Eye (tissue), 1 donor: ENCODE data around the gene SEMA6D.
A peak's percentile ranks its signal among the peaks of the same experiment; 100 is the strongest.

ENCODE experiments used
- DNase-seq: peaks from one replicate; pipeline ENCODE4 v3.0.0-alpha.2; 2015

Gene SEMA6D, protein sequence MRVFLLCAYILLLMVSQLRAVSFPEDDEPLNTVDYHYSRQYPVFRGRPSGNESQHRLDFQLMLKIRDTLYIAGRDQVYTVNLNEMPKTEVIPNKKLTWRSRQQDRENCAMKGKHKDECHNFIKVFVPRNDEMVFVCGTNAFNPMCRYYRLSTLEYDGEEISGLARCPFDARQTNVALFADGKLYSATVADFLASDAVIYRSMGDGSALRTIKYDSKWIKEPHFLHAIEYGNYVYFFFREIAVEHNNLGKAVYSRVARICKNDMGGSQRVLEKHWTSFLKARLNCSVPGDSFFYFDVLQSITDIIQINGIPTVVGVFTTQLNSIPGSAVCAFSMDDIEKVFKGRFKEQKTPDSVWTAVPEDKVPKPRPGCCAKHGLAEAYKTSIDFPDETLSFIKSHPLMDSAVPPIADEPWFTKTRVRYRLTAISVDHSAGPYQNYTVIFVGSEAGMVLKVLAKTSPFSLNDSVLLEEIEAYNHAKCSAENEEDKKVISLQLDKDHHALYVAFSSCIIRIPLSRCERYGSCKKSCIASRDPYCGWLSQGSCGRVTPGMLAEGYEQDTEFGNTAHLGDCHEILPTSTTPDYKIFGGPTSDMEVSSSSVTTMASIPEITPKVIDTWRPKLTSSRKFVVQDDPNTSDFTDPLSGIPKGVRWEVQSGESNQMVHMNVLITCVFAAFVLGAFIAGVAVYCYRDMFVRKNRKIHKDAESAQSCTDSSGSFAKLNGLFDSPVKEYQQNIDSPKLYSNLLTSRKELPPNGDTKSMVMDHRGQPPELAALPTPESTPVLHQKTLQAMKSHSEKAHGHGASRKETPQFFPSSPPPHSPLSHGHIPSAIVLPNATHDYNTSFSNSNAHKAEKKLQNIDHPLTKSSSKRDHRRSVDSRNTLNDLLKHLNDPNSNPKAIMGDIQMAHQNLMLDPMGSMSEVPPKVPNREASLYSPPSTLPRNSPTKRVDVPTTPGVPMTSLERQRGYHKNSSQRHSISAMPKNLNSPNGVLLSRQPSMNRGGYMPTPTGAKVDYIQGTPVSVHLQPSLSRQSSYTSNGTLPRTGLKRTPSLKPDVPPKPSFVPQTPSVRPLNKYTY

GRCh38 chr15:47717036-47717612 is at the start of gene SEMA6D:
SEMA6D (plus strand) TSS chr15:47717505; CDS start chr15:47759799, 42,294 bp downstream.
- peak; percentile 93 for DNase-seq

DNA sequence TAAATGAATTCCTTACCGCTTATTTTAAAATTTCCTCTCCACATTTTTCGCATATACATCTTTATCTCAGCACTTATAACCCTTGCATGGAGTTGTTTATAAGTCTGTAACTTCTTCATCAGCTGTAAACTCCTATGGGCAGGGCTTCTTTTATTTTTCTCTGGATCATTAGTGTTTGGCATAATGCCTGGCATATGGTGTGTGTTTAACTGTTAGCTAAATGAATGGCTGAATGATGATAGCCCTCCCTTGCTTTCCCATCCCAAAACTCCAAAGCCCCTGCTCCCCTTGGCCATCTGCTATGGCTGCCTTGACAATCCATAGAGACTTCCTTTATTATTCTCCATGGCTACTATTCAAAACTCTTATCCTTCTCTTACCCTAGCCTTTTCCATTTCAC is 48.1 kb upstream of the SEMA6D start:
- DNase-seq, result no peak

- DNase-seq, result no peak
Observed at GRCh38 chr15:47670365-47670764, 46.9 kb upstream of the SEMA6D start.

DNA sequence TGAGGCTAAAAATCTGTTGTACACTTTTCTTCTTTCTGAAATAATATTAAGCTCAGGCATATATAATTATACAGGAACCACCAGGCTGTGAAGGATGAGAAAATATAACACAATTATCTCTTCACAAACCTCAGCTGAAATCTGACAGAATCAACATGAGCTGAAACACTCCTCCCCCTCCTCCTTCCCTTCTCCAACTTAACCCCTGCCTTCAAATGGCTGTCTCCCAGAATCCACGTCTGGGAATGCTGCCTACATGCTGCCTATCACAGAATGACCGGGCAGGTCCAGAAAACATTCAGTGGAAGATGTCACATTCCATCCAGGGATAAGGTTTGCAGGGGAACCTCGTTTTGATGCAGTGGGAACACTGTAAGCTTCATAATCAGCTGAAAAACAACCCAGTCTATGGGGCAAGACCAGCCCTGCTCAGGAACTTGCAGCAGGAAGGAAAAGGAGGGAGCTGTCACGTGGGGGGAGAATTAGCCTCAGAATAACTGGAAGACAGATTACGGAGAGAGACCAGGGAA is 44.0 kb upstream of the SEMA6D start:
- peak; percentile 49 for DNase-seq

GRCh38 chr15:47674586-47675232 is 42.6 kb upstream of the SEMA6D start:
- peak; percentile 24 for DNase-seq

GRCh38 chr15:47675735-47676134 is 41.6 kb upstream of the SEMA6D start:
- DNase-seq, result peak; percentile 9

- no peak for DNase-seq
Observed at GRCh38 chr15:47678040-47678439, 39.3 kb upstream of the SEMA6D start.

GRCh38 chr15:47682661-47683060 is 34.6 kb upstream of the SEMA6D start:
- no peak for DNase-seq

GRCh38 chr15:47685141-47685870 is 32.0 kb upstream of the SEMA6D start:
- DNase-seq, result no peak

DNA sequence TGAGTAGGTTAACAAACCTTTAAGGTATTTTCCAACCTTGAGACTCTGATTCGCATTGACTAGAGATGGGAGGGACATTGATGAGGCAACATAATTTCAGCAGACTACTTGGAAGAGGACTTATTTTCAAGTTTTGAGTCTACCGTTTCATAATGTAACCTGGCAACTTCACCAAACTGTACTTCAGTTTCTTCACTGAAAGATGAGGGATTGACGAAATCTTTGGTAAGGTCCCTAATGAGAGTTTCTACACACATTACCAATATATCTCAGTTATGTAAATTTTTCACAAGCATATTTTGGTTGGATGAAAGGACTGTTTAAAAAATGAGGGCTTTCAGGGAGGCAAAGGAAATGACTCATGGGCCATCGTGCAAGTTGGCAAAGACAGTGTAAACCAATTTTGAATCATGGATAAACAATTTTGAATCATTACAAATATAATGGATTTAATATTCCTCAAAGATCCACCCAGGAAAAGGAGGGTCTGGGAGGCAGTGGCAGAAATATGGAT is 28.7 kb upstream of the SEMA6D start:
- DNase-seq, result no peak

DNA sequence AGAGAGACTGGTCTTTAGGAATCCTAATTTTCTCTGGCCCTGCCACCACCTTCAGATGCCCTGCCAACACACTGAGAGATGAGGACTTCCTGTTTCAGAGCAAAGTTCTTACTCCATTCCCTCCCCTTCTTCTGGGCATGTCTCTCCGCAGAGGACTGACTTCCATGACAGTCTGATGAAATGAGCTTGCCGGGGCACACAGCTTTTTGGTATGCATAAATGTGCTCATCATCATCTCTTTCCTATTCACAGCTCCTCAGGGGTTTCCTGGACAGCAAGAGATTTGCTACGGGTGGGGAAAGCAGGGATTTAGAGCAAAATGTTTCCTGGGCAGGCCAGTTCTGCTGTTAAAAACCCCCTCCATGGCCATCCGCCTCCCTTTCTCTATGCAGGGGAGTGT is 27.6 kb upstream of the SEMA6D start:
- no peak for DNase-seq

DNA sequence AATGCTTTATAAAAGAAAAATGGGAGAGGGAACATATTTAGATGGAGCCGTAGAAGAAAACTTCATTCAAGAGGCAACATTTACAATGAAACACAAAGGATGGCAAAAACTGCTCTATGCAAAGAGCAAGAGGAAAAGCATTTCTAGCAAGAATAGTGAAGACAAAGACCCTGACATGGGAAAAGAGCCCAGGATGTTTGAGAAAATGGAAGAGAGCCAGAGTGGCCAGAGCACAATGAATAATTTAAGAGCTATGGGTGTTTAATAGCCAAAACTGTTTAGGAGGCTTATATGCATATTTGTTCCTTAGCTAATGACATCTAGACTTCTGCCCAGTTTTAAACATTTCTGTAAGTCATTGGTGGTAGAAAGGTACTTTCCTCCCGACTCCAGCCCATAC is 25.4 kb upstream of the SEMA6D start:
- DNase-seq, result no peak

DNA sequence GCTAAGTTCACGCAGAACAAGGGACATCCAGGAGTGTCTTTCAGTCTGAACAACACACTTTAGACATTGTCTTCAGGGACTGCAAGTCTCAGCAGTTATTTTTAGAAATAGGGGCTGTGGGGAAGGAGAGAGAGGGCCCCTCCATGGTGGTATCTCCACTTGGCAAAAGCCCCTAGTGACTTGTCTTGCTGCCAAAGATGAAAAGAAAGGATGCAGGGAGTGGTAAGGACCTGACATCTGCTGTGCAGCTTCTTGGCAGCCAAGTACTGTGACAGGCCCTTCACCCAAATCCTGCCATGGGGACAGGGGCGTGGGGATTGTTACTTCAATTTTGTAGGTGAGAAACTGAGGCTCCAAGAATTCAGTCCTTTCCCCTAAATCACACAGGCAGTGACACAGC is 21.0 kb upstream of the SEMA6D start:
- no peak for DNase-seq

DNA sequence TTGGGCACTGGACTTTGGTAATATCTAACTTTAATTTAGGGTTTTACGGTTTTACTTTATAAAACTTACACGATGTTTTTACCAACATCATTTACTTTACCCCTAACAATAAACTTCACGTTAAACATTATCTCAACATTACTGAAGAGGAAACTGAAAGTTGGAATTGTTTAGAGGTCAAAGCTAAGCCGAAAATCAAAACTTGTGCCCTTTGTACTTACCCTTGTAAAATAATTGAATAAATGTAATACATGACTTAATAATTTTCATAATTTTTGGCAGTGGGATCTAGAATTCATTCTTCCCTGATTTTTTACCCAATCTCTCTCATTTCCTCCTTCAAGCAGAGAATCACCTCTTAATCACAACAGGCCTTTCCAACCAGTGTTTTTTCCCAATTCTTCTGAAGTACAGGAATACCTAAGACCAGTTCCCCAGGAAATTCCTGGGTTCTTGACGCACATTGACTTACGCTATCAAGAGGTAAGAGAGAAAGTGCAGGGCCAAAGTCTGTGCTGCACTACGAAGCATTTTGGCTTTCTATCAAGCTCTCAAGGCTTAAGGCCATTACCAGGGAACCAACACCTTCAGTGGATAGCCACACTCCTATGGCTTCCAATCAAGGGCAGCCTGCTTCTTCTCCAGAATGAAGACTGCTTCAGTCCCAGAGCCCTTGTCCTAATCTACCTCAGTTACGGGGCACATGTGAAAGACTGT is 11.9 kb upstream of the SEMA6D start:
- no peak for DNase-seq

- DNase-seq, result no peak
Observed at GRCh38 chr15:47707391-47707790, 9.9 kb upstream of the SEMA6D start.

DNA sequence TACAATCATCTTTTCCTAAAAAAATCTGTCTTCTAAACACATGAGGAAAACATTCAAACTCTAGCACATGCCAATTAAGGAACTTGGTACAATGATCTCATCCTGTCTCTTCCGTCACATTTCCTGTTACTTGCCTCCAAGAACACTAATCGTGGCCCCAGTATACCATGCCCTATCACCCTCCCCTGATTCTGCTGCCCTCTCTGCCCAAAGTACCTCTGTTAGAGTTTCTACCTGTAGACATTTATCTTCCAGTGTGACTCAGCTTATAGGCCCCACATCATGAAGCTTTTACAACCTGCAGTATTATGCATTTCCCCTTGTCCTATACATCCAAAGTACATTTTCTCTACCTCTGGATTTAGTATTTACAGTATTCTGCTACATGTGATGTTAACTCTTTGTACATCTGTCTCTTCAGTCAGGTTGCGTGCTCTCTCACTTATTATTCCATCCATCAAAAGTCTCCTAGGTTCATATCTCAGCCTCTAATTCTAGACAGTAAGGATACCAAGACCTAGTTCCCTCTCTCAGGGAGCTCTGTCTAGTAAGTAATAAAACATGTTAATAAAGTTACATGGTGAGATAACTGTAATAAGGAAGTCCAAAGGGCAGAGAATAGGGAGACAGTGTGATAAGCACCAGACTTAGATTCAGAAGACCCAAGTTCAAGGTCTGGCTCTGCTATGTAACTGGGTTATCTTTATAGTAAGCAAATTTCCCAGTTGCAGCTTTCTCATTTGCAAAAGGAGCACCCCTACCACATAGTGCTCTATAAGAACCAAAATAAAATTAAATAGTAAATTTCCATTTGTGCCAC is 8.9 kb upstream of the SEMA6D start:
- no peak for DNase-seq

DNA sequence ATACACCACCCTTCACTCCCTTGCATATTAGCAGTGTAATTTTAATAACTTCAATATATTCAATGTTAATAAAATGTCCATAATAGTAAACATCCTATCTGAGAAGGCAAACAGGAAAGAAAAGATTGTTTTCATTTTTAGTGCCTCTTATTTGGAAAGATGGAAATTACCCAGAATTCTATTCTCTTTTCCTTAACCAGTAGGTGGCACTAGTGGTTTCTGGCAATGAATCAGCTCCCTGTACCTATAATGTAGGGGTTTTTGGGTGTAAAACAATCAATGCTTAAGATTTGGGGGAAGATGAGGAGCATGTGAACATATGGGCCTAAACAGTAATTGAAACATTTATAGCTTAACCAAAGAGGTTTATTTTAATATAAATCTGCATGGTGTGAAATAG is 5.7 kb upstream of the SEMA6D start:
- no peak for DNase-seq

DNA sequence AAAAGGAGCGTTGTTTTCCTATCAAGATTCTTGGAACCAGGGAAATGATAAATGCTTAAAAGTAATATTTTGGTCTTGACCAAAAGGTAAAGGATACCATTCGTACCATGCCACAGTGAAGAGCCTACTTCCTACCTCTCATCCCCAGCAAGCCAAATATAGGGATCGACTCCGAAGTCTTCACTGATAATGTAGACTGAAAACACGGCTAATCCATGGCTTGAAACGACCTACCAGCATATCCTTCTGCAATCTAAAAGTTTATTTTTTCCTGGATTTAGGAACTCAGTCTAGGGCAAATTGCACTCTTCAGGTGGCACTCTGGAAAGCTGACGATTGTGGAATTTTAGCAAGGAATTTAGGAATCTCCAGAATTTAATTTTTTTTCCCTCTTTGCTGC is 1.9 kb upstream of the SEMA6D start:
- DNase-seq, result no peak

DNA sequence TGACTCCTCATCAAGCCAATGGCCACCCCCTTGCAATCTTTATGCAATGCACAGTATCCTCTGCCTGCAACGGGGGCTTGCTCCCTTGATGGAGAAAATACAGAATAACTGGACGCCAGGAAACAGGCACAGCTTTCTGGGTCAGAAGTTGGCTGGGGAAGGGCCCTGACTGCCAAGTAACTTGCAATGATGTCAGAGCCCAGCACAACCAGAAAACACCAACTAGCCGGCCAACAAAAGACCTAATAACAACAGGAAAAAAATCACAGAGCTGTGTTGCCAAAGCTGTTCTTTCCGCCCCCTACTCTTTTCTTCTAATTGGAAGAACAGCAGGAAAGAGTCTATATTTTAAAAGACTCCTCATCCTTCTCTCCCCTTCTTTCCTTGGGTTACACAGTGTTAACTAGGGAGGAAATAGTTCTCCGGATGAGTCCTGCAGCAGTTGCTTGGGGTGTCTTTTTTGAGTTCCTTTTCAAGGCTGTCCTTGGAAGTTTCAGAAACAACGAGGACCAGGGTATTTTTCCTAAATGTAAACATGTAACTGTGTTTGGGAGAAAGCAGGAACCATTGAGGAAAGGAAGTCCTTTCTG is 1.4 kb upstream of the SEMA6D start:
- peak; percentile 72 for DNase-seq
